Tibial nerve (tissue), 3 donors: Measurements from ENCODE around the gene ZFP90.

Experiments used
- CTCF ChIP-seq, 5 experiments: fragments of 200-600 bp in 3 of 5; fragments of 450-650 bp in 2 of 5; sonication (generic) in 3 of 5; IDR thresholded peaks; one replicate each; pipeline ENCODE4 v1.5.1; 2016 to 2019; ENCODE audit warnings: antibody characterized with exemption in 5 of 5, mild to moderate bottlenecking in 3 of 5, moderate library complexity in 2 of 5
- POLR2A ChIP-seq, 2 donors: fragments of 450-650 bp; IDR thresholded peaks; one replicate each; pipeline ENCODE4 v1.6.1; 2017; ENCODE audit warnings: antibody characterized with exemption in 2 of 2, mild to moderate bottlenecking in 2 of 2, moderate library complexity in 2 of 2

GRCh38 chr16:68563631-68564381 is 24.7 kb downstream of the ZFP90 start:
- TF ChIP-seq POLR2A (IDR thresholded peaks at IDR 0.05) (no peak), CTCF (IDR thresholded peaks at IDR 0.05) (no peak)
